ENCODE results near the gene TEDC2.

TEDC2 gene

DNA sequence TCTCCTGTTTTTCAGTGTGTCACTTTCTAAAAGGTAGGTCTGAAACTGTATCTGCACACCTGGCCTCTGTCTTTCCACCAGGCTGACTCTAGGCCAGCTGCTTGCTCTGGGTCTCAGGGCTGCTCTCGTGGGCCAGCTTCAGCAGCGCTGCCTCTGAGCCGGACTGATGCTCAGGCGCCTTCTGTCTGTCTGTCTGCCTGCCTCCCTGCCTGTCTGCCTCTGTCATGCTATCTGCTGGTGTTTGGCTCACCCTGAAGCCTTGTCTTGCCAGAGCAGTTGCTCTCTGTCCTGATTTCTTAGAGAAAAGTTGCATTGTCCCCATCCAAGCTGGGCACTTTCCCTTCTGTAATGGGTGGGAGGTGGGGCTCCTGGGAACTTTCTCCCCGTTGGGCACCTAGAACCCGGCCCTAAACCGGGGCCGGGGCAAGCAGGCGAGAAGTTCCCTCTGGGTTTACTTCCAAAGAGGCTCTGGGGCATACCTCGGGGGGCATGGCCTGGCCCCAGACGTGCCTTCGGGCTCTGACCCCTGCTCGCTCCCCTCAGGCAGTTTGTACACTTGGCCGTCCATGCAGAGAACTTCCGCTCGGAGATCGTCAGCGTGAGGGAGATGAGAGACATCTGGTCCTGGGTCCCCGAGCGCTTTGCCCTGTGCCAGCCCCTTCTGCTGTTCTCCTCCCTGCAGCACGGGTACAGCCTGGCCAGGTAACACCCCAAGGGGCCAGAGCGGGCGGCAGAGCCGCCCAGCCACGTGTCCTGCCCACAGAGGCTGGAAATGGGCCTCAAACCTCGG, 38.0 kb downstream of the TEDC2 start:
- no peak for DNase-seq

DNA sequence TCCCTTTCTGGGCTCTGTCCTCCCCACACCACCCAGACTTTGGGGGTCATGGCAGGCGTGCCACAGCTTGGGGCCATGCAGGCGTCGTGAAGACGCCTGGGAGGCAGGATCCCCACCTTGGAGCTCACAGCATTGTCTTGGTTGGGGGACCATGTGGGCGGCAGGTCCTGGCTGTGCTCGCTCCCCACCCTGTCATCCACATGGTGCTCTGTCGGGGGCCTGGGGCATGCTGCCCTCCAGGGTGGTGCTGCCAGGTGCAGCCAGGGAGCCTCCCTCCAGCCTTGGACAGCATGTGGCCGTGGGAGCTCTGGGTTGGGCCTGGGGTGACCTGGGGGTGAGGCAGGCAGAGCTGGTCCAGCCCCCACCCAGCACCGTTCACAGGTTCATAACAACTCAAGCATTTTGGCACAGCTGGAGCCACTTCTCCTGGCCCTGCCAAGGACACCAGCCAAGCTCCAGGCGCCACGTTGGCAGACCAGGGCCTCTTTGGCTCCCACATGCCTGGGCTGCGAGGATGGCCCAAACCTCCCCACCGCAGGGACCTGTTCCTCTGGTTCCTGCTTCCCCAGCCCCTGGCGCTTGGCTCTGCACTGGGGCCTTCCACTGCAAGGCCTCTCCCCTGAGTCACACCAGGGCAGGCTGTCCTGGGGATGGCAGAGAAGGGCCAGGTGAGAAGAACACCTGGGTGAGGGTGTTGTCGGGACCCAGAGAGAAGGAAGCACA, 38.8 kb downstream of the TEDC2 start:
- DNase-seq = no peak

DNA sequence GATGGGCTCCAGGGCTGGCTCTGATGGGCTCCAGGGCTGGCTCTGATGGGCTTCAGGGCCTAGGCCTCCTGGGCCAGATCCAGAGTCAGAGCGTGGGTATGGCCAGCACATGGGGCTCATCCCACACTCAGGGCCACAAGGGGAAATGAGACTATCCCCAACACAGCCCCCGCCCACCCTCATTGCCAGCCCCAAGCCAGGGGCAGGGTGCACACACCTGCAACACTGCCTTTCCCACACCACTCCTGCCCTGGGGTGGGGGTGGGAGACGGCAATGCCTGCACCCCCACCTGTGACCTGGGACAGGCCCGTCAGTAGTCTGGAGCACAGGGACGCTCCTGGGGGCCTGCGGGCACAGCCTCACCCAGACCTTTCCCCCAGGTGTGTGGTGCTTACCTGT, 39.5 kb downstream of the TEDC2 start:
- DNase-seq = no peak

DNA sequence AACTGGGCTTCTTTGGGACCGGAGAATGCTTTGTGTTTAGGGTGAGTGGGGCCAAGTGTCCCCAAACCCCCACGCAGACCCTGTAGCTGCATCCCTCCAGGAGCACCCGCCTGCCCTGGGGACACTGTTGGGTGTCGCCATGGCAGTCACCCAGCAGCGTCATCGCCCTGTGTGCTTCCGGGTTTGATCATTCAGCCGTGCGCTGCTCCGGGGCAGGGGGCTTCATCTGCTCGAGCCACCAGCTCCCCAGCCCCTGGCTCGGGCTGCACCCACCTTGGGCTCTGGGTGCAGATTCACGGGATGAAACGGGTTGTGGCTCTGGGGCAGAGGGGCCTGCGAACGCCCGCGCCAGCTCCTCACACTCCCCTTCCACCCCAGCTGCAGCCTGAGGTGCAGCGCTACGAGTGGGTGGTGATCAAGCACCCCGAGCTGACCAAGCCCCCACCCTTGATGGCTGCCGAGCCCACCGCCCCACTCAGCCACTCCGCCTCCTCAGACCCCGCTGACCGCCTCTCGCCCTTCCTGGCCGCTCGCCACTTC, 40.1 kb downstream of the TEDC2 start:
- no peak for DNase-seq

DNA sequence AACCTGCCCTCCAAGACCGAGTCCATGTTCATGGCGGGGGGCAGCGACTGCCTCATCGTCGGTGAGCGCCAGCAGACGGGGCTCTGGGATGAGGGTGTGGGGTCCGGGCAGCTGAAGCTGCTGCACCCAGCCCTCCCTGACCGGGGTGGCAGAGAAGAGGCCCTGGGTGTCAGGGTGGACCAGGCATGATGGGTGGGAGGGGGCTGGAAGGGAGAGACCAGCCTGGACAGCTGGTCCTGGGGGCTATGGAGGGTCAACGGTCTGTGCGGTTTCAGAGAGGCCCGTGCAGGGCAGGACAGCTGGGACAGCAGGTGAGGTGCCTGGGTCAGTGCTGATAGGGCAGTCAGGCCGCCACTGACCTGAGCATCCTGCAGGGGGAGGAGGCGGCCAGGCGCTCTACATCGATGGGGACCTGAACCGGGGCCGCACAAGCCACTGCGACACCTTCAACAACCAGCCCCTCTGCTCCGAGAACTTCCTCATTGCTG, 40.6 kb downstream of the TEDC2 start:
- no peak for DNase-seq

DNA sequence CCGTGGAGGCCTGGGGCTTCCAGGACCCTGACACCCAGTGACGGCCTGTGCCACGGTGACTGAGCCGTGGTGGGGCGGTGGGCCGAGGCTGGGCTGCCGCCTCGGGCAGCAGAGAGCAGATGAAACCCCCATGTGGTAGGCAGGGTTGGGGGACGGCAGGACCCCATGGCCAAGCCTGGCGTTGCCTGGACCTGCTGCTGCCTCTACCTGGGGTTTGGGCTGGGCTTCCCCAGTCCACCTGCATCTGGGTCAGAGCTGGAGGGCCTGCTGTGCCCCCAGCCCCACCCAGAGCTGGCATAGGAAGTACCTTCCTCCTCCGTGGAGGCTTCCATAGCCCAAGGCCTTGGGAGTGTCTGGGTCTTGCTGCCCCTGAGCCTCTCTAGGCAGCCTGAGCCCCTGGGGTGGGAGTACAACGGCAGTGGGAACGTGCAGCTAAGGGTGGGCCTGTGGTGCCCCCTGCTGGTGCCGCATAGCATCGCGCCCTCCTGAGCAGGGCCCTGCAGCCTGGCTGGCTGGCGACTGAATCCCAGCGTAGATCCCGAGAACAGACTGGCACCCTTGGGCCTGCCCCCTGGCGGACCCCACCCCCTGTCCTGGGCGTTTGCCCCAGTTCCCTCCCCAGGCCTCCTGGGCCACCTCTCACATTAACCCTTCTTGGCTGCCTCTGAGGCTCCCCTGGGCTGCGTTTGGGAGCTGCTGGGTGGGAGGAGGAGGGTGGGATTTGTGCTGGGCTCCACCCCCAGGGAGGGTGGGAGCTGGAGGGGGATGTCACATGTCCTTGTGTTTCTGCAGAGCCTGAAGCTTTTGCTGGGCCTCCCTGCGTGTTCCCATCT, 41.2 kb downstream of the TEDC2 start:
- DNase-seq = peak; percentile 97

DNA sequence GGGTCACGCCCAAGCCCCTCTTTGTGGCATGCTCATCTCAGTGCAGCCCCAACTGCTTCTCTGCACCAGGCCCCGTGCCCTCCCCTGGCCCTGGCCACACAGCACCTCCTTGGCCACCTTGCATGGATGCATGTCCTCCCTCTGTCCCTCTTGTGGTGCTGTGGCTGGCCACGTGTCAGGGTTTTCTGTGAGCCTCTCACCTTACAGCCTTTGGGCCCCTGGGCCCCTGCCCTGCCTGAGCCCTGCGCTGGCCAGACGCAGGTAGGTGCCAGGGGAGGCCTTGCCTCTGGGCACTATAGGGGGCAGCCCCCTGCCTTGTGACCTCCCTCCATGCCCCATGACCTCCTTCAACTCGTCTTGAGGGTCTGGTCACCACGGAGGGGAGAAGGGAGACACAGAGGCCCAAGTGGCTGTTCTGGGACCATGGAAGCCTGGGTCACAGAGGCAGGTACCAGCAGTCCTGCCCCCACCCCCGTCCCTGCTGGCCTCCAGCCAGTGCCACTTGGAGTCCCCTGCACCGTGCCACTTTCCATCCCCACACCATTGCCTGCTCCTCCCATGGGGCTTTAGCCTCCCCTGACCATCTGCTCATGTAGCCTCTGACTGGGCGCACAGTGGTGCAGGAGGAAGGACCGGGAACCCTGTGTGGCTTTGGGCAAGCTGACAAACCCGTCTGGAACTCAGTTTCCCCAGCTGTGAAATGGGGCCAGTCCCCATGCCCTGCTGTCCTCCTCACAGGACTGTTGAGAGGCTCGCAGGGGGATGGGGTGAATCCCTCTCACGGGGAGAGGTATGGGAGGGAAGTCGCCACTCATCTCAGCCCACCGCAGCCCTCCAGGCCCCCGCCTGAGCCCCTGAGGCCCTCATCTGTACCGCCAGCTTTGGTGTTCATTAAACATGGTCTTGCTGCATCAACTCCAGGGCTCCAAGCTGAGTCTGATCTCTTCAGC, 42.3 kb downstream of the TEDC2 start:
- DNase-seq = no peak

DNA sequence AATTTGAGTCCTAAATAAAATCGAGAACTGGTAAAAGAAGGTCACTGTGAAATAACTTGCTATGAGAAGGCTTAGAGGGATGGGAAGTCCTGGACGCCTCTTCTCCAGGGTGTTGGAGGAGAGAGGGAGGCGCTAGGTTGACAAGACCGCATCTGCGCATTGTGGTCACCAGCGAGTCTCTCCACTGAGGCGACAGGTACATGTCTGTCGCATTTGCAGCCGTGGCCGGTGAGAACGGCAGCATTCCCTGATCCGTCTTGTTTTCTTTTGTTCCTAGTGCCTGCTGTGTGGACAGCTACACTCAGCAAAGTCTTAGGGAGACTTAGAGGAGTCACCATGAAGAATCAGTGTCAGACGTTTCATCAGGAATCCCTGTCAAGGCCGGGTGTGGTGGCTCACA, 45.8 kb downstream of the TEDC2 start:
- no peak for DNase-seq

DNA sequence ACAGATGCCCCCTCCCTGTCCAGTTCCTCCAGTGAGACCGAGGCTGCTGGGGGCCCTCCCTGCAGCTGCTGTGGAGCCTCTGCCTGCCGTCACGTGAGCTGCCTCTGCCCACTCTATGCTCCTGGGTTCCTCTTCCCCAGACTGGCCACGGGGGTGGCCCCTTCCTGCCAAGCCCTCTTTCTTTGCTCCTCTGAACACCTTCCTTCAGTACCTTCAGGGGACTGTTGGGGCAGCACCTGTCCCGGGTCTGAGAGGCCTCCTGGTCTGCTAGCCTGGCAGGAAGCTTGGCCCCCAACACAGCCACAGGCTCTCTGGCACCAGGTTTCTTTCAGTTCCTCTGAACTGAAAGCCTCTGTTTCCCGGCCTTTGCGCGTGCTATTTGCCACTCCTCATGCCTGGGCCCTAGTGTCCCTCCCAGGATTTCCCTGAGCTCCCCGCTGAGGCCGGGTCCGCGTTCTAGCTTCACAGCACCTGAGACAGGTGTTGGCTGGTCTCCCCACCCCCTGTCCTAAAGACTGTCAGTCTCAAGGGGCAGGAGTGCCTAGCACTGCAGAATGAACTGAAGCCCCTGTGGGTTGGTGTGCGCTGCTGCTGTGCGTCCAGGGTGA, 47.2 kb downstream of the TEDC2 start:
- DNase-seq = no peak

DNA sequence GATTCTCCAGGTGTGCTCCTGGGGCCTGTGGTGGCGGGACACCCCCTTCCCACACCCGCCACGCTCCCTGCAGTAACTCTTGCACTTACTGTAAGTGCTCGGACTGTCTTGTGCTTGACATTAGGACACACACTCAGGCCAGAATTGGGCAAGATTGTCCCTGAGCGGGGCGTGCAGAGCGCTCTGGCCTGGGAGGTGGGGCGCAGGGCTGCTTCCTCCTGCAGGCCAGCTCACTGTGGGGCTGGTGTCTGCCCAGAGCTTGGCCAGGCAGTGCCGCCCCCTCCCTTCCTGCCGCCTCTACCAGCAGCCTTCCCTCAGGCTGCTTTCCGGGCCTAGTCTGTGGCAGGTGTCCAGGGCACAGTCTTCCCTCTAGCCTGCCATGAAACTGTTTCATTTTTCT, 47.8 kb downstream of the TEDC2 start:
- DNase-seq = no peak

DNA sequence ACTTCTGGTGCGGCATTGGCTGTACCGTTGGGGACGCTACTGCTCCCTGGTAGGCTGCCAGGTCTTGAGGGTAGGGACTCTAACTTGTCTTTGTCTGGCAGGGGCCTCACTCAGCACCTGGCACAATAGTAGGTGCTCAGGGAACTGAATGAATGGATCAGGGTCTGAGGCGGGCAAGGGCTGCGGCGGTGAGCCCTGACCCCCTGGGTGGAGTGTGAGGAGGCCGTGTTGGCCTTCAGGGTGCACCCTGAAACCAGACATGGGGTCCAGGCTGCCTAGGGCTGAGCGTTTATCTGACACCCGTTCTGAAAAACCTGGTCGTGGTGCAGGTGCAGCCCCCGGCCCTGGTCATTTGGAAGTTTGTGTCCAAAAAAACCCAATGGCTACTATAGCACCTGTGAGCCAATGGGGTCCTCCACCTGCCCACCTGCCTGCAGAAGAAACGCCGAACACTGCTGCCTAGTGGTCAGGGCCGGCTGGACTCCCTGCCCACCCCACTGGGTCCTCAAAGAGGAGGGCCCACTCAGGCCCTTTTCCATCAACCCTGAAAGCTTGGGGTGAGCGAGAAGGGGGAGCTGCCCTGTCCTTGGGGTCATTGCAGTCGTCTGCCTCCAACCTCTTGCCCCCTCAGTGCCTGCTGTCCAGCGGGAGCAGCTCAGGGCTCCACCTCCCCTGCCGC, 49.0 kb downstream of the TEDC2 start:
- no peak for DNase-seq

DNA sequence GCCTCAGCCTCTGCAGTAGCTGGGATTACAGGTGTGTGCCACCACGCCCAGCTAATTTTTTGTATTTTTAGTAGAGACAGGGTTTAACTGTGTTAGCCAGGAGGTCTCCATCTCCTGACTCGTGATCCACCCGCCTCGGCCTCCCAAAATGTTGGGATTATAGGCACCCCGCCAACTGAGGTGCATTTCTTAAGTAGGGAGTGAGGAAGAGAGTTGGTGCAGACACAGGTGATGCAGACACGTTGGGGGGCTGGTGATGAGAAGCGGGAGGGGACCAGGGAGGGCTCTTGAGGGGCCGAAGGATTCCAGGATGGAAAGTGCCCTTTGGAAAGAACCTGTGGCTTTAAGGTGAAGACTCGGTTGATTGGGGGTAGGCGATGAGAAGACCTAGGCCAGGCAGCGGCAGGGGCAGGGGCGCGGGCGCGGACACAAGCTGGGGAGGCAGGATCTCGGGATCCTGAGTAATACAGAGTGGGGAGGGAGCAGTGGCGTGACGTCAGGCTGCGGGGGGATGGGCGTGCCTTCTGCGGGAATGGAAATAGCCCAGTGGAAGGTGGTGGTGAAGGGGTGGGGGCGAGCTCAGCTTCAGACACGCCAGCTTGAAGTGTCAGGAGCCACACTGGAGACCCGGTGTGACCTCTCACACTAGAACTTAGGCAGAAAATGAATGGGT, 51.4 kb downstream of the TEDC2 start:
- peak; percentile 19 for DNase-seq

DNA sequence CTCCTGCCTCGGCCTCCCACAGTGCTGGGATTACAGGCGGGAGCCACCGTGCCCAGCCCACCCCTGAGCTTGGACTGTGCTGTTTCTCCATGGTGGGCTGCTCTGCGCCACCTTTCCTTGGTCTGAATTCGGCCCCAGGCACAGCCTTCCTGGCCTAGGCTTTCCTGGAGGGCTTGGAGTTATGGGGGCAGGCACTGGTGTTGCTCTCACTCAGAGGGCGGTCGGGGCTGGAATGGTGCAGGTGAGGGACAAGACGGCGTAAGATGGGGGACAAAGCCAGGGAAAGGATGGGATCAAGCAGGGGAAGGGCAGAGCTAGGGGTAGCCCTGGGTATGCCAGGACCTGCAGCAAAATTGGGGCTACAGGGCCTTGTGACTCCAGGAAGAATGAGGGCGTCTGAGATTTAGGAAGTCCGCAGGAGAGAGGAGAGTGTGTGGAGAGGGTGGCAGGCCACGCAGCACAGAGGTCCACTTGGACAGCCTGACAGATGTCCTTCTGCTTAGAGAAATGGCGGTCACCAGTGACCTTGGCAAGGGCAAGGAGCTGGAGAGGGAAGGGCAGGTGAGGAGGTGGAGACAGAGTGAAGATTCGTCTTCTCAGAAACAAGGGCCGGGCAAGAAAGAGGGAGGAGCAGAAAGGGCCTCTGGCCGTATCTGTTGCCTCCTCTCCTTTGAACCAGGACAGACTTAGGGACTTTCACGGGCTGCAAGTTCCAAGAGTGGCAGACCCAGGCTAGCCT, 52.3 kb downstream of the TEDC2 start:
- DNase-seq = no peak

DNA sequence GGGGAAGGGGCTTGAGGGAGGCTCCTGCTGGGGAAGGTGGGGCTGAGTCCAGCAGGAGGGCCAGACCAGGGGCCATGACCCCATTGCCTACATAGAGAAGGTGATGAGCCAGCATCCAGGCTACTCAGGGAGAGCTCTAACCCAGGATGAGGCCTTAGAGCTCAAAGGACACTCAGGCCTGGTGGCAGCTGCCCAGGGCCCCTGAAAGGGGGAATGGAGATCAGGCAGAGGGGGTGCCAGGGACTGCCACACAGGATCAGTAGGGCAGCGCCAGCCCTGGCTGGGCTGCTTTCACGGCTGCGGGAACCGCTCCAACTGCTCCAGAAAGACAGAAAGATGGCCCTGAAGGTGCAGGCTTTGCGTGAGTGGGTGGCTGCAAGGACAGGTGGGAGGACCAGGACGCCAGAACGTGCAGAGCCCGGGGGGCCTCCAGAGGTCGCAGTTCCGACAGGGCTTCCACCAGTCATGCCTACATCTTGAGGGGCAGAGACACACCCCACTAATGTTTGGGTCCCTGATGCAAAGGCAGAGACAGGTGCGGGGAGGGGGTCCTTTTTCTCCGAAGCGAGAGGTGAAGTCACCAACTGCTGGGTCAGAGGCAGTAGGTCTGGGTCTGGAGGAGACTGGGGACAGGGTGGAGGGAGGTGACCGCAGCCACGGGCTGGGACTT, 53.0 kb downstream of the TEDC2 start:
- DNase-seq = no peak

DNA sequence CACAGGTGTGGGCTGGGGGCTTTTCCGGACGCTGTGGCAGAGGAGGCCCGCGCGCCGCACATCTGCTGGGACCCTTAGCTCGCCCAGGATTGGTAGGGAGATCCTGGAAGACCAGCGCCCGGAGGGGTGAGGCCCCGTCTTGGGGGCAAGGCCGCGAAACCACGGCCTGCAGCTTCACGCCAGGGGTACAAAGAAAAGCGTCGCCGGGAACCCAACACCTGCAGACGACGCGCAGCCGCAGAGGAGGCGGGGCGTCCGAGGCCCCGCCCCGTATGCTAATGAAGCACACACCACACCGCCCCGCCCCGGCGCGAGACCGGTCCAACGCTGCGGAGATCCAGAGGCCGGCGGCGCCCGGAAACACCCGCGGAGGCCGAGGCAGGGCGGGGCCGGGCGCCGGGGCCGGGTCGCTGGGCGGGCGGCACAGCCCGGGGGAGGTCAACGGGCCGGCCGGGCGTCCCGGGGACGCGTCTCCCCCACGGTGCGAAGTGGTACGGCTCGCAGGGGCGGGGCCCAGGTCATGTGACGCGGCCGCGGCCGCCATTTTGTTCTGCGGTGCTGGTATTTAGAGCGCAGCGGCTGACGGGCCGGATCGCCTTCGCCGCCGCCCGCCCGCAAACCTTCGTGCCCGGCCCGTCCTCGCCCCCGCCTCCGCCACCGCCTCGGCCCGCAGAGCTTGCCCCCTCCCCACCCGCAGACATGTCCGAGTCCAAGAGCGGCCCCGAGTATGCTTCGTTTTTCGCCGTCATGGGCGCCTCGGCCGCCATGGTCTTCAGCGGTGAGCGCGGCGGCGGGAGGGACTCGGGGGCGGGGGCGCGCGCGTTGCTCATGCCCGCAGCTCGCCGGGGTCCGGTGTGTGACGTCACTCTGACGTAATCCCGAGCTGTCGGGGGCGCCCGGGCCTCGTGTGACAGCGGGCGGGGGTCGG, 53.8 kb downstream of the TEDC2 start, which contains the start of gene ATP6V0C:
ATP6V0C (plus strand) TSS at position 548 of the 928 bp plus-strand sequence; CDS start at position 700, 152 bp downstream.
- DNase-seq = peak; percentile 96
